Measurements from ENCODE around the gene RNF150.
A peak's percentile ranks its signal among the peaks of the same experiment; 100 is the strongest.

Gene RNF150

DNA sequence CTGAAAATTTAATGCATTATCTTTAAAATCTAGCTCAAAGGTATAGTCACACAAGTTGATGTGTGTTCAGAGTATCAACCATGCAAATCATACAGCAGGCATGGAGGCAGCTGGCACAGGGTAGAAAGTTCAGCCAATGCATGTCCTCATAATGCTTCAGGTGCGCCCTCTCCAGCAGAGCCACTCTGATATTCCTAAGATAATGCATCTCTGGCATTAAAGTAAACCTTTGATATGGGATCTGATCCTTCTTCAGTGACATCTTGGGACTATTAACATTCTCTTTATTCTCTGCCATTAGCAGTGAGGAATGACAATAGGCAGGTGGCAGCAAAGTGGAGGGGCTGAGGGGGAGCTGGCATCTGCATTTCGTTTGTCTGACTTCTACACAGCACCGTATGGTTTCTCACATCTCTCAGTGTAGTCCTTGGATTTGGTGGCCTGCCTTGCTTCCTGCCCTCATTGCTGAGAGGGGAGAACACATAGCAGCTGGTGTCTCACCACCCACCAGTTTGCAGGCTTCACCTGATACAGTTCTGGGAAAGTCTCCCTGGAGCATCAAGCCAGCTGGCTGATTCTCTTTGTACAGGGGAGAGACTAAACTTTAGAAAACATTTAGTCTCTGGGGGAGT lies 208.4 kb downstream of the RNF150 start:
- no peak for DNase-seq (ENCODE audit: low read depth)

DNA sequence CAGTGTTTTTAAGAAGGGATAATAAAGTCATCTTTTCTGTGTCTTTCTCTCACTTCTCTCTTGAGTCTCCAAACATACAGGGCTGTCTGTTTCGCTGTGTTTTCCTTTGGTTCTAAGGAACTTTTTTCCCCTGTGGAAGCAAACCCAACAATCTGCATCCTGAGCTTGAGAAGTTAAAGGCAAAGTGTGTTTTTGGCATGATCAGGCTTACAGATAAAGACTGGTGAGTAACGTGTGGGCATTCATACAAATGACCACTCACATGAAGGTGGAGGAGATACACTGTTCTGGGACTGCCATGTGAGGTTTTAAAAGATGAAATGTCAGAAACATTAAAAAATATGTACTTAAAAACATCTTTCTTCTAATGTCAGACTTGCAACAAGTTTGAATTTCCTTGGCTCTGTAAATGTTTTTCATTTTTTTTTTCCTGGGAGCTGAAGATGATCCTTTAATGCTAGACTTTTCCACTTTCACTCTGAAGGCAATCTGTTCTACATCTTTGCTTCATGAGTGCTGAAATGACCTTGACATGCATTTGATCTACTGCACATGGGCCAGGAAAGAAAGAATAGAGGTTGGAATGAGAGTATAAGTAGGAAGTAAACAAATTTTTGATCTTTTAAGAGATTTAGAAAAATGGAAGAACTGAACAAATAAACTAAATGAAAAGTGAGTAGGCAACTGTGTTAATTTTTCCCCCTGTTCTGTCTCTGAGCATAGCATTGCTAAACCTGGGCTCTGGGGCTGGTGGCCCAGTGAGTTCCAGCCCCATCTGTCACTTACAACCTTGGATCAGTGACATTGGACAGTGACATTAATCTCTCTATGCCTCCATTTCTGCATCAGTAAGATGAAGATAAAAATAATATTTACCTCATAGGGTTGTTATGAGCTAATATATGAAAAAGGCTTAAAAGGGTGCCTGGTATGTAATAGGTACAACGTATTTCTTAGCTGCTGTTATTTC lies 226.0 kb downstream of the RNF150 start:
- DNase-seq (ENCODE audit: low read depth): no peak

DNA sequence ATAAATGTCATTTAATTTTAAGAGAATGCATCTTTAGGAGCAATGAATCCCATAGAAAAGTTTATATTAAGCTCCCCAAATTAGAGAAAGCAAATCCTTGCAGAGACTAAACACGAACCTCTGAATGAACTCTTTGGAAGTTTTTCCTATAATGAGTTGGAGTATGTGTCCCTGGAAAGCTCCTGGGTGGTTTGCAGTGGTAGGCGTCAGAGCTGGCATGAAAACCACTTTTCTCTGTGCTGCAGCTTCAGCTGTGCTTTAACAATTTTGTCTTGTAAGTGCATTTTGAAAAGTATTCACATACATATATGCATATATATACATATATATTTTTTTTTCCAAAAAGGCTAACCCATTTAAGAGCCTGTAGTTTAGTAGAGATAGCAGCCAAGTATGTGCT lies 228.4 kb downstream of the RNF150 start:
- no peak for DNase-seq (ENCODE audit: low read depth)

DNA sequence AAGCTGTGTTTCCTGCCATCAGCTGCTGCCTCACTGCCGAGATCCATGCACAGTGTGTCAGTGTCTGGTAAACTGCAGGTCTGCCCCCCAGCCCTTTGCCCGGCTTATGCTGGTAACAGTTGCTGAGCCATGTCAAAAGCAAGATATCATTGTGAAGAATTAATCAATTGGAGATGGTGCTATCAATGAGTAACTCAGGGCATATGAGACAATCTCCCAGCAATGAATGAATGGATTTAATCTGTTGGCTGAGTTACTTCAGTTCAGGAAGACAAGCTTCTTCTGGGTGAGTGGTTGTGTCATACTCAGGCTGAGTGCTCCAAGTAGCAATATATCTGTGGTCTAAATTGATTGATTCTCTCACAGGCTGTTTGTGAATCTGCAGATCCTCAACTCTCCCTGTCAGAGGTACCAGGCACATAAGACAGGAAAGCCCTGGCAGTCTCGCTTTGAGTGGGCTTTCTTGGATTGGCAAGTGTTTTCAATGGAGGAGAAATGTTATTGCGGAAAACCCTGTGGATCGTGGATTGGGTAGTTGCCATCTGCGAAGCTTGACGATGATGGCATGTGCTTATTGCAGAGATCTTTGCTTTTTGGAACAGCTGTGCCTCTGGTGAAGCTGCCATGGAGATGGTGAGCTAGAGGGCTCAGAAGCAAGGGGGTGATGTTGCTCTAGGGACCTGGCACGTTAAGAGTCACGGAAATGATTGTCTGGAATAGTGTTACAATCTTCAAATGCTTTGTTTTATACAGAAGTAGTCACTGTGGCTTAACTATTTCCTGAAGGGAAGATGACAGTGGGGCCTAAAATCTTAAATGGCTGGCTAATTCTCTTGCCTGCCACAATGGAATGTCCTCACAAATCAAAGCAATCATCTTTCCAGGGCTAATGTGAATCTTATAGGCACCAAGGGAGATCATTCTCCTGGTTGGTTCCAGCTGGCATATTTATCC lies 229.5 kb downstream of the RNF150 start:
- DNase-seq (ENCODE audit: low read depth): no peak

DNA sequence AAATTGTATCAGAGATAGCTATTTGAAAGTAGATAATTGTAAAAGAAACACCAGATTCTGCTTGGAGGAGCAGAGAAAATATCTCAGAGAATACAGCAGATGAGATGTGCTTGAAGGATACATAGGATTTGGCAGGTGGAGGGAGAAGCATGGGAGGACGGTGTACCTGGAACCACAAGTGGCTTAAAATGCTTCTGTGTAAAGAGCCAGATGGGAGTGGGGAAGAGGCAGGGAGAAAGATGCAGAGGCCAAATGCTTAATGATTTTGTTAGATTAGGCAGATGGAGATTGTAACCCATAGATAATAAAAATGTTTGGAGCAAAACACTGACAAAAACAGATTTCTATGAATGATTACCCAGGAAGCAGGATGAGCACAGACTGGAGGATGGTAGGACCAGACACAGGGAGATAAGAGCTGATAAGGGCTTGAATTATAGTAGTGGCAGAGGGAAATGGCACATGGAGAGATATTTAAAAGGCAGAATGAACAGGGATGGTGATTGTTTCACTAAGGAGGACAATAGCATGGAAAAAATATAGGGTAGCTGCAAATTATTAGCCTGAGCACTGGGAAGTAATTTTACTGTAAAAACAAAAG lies 231.4 kb downstream of the RNF150 start:
- no peak for DNase-seq (ENCODE audit: low read depth)

DNA sequence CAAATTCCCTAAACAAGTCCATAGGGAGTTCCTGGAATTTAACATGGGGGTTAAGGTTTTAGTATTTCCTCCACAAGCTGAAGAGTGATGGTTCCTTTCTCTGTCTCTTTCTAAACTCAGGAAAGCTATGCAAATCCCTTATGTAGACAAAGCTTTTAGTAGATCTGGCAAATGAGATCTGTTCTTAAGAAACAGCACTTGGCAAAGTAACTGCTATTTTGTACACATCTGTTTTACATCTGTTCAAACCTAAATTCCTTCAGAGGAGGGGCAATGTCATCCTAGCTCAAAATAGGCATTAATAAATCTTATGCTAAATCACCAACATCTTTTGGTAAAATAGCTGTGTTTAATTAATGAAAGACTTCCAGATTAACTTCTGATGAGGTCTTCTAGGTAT lies 239.3 kb downstream of the RNF150 start:
- no peak for DNase-seq (ENCODE audit: low read depth)

DNA sequence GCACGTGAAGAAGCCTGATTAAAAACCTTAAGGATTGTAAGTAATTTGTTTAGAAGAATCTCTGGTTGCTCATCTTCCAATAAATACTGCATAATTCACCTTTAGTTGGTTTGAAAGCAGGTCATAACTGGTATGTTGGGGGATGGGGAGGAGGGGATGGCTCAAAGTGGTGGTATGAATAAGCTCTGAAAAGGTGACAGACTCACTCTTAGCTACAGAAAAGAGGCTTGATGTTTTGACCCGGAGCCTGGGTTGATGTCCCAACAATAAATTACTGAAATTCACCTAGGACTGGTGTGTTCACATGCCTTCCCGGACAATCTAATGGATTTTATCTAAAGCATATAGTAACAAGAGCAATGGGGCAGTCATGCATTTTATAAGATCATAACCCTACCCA lies 245.2 kb downstream of the RNF150 start:
- DNase-seq (ENCODE audit: low read depth): no peak

DNA sequence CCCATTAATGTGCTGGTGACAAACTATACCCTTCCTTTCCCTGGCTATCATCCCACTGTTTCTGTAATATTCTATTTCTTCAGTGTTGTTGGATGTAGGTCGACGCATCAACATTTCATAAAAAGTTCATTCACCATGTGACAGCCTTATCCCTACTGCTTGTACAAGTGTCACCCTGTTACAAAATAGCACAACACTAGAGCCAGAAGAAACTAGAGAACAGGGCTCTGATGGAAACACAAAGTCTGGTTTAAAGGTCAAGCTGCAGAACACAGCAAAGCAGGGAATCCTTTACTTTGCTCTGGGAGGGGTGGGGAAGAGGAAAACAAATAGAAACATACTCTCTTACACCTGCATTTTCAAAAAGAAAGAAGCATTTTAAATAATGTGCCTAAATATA lies 245.8 kb downstream of the RNF150 start:
- no peak for DNase-seq (ENCODE audit: low read depth)

DNA sequence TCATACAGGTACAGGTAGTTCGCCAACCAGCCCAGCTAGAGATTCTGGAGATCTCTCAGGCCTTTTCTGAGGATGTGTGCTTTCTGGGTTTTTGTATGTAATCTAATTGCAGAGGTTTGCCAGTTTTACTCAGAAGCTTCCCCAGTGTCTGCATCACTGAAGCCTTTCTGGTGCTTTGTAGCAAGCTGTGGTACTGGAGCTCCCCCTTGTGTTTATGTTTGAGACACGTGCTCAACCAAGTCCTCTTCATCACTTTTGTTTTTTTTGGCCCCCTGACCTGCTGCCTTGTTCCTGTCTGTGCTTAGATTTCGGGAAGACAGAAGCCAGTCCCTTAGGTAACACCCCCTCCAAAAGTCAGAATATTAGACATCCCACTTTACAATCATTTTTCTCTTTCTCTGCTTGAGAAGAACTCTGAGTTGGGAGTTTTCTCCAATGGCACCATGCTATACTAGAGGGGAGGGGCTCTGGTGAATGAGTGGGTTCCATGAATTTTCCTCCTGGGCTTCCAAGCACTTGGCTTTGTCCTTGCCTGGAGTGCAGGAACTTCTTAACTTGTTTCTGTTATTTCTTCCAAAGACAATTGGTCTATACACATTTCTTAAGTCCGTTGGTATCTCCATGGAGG lies 248.7 kb downstream of the RNF150 start:
- DNase-seq (ENCODE audit: low read depth): peak; percentile 75

DNA sequence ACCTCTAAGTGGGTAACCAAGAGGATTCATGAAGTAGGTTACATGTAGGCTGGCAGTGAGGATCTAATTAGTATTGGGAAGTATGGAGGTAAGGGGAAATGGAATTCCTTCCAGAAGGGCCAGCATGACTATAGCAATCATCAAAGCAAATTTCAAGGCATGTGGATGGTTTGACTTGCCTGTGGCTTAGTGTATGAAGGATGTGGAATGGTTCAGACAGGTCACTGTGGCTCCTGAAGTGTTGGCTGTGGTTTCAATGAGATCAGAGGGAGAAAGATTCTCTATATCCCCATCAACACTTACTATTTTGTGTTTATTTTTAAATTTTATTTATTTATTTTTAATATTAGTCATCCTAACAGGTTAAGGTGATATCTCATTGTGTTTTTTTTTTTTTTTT lies 255.5 kb downstream of the RNF150 start:
- no peak for DNase-seq (ENCODE audit: low read depth)

DNA sequence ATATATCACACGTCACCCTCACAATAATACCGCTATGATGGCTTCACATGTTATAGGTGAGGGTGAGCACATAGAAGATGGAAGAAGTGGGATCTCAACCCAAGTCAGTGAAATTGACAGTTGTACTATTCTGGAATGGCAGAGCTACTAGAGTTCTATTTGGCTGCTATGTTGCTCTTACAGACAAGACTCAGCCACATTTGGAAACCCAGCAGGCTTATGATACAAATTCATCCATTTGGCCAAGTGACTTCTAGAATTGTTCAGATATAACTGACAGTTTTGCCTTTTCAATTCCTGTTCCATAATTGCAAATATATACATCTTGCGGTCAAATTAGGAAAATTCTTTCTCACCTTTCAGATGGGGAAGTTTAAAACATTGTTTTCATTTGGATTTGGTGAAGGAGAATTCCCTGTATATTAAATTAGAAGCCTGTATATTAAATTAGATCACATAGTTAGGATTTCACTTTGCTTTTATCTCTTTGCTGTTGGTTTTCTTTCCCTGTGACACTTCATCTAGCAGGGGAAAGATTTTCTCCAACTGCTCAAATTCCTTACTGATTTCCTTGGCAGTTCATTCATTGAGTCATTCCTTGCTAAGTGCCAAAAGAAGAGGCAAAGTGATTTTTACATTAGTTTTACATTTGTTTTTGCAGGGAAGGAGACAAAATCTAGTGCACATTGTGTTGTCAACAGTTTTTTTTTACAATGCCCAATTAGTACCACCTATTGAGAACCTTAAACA lies 256.5 kb downstream of the RNF150 start:
- peak; percentile 41 for DNase-seq (ENCODE audit: low read depth)

DNA sequence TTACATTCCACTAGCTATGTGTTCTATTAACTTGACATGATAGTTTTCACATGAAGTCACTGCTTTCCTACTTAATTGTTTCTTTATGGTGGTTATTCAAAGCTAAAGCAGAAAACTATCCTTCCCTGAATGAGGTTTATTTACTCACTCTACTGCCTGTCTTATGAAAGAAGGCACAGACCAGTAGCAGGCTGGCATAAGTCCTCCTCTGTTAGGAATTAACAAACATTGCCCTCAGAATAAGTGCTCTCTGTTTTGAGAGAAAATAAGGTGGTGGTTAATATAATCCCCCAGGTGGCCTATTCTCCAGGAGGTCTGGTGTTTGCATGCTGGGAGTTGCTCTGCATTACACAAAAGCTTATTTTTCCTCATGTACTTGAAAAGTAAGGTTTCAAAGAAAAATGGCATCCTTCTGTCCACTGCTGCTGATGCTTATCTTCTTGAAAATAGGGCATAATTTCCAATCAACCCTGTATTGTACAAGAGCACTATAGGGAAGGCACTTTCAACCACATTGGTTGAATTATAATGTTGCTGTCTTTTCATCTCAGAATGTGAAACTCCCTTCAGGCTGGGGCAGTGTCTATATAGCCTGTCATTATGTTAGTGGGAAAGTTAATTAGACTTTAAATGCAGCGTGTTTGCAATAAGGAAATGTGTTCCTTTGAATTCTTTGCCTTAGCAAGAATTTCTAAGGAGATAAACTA lies 257.4 kb downstream of the RNF150 start:
- no peak for DNase-seq (ENCODE audit: low read depth)

DNA sequence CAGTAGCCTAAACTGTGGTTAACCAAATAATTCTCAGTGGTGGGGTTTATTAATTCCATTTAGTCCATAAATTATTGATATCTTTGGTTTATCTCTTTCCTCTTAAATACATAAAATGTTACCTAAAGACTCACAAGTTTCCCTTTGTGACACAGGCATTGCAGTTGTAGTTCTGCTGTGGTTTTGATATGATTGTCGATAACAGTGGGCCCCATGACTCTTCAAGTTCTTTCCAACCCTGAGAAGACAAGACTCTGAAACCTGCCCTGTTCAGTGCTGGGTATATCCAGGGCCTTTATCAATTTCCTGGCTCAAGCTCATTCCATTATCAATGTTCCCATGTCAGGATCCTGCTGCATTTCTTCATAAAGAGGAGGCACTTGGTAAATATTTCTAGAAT lies 259.2 kb downstream of the RNF150 start:
- DNase-seq (ENCODE audit: low read depth): no peak

DNA sequence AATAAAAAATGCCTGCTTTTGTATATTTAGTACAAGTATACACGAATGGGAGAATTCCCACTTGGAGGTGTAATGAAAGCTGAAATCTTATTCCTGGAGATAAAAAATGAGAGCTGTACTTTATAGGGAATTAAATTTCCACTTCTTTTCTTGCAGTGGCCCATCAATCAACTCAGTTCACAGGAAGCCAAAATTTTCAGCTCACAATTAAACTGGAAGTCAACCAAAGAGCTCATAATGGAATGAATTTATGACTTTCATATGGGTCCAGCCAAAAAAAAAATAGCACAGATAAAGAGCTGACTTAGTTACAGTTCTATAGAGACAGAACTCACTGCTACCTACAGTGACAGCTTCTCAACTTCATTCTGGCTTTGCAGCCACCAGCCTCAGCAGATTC lies 261.9 kb downstream of the RNF150 start:
- DNase-seq (ENCODE audit: low read depth): no peak

DNA sequence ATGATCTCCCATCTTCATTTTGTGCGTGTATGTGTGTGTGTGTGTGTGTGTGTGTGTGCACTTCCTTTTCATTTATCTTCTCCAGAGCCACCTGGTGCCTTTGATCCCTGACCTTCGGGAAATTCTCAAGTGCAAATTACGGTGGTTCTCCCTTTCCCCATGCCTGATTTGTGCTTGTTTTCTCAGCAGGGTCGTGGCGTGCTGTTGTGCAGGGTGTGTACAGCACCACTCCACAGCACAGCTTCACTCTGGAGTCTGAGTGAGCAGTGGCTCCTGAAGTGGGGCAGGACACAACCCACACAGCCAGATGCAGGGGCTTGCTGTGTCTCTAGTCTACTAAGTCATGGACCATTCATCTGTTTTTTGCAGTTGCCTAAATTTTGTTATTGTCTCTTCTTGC lies 262.8 kb downstream of the RNF150 start:
- DNase-seq (ENCODE audit: low read depth): no peak

DNA sequence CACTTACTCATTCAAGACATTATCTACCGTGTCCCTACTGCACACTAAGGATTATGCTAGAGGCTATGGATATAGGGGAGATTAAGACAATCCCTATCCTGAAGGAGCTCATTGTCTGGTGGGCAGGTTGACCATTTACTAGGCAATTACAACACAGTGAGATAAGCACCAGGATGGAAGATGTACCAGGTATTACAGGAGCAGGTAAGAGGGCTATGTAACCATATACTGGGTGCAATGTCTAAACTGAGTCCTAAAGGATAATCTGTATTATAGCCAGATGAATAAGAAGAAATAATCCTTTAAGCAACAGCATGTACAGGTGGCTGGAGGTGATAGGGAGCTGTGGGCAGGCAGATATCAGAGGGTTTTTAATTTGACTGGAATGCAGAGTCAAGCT lies 263.8 kb downstream of the RNF150 start:
- DNase-seq (ENCODE audit: low read depth): no peak

DNA sequence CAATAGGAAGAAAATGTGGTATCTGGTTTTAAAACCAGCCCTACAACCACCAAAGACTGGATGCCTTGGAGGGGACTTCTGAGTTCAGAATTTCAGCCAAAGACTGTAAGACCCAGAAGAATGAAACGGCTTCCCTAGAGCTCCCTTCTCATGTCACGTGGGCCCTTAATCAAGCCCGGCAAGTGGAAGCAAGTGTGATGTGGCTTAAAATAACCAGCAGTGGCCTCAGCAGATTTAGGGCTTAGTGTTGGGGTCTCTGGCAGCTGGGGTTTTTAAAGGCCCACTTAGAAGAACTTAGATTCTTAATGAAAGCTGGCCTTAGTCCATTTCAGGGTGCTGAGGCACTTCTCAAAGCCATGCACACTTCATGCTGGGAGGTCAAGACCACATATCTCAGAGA lies 265.9 kb downstream of the RNF150 start:
- DNase-seq (ENCODE audit: low read depth): no peak

DNA sequence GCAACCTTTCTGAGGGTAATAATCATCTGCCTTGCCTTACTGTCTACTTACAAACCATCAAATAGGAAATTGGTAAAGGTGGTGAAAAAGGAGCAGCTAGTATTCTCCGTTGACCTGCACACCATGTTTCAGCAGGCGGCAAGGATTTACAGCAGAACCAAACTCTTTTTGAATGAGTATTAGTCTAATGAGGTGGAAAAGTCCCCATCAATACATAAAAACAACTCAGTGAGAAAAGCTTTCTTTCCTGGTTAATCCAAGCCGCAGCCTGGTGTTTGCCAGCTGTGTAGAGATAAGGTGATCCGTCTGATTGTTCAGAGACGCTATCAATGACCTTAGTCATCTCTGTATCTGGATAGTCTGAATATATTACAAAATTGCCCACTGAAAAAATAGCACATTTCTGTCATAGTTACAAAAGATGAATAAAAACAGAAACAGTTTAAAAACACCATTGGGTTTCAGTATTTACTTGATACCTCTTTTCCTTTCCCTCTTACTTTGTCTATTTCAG lies 266.7 kb downstream of the RNF150 start:
- DNase-seq (ENCODE audit: low read depth): no peak

DNA sequence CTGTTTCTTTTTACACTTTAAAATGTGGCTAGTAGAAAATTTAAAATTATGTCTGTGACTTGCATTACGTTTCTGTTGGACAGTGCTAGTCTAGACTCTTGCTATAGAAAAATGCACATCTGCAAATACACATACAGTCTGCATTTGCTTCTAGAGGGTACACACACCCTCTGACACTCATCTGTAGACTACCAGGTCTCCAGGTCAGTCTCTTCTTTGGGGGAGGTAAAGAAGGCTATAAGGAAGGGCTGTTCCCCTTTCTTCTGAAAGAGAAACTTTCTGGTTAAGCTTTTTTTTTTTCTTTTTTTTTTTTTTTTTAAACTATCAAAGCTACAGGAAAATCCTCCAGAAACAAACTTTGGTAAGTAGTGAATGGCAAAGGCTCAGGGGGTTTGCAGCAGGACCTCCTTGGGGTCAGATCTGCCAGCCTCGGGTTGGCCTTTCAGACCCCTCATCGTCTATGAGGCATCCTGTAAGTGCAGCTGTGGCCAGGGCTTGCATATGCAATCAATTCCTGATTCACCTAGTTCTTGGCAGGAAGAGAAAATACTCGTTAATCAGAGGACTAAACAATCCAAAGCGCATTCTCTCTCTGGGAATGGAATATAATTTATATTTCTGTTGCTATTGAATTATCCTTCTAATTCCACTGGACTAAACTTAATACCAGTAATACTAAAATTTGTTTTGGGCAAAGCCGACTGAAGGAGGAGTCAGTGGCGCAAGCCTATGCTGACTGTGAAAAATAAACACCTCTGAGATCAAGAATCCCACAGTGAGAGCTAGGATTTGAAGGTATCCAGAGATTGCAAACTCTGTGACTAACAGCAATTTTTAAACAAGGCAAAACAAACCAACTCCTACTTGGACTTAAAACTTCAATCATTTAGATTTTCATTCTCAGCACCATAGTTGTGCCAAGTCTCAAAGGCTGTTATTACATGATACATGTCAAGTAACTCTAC lies 267.7 kb downstream of the RNF150 start:
- DNase-seq (ENCODE audit: low read depth): peak; percentile 18

All from iris pigment epithelial cell (primary cell).